IMR-90 (cell line): ENCODE measurements around the gene C11orf68. TPM values are rescaled to one million over a fixed set of nuclear protein-coding genes. Genes with fewer than 3 reads are reported as not detected.

Experiments
- ATAC-seq: fragments of 200-7000 bp; cut with Tn5 transposase; 2 replicates; pipeline ENCODE4 v1.9.1; 2020; ENCODE audit warnings: low read depth, mild to moderate bottlenecking, moderate library complexity
- BruUV-seq: library from RNA; stranded (reverse); fragments of 400-500 nt; replicated peaks from 2 replicates; lab custom pipeline; 2021; lab: Mats Ljungman, UMichigan
- CTCF ChIA-PET: fragments of 300-600 bp; formaldehyde crosslinking; extraction: SDS; loops from one replicate; lab custom pipeline; 2021; ENCODE audit warnings: antibody characterized with exemption; lab: Yijun Ruan, JAX
- POLR2A ChIA-PET: fragments of 300-600 bp; sonication (Branson Sonifier 250); formaldehyde crosslinking; loops from one replicate; lab custom pipeline; 2022; ENCODE audit warnings: antibody characterized with exemption; ENCODE audit not compliant: unreplicated experiment; lab: Charles Lee
- DNase-seq: peaks from one replicate; pipeline ENCODE4 v3.0.0; 2013
- H2AFZ ChIP-seq: replicated peaks from 2 replicates; pipeline ENCODE3; 2013; ENCODE audit warnings: low read length, mild to moderate bottlenecking; ENCODE audit not compliant: poor library complexity
- H2AK5ac ChIP-seq: 2 replicates; pipeline ENCODE4 v1.6.1; 2013; ENCODE audit warnings: low read depth, low read length, inconsistent platforms
- H2AK9ac ChIP-seq: replicated peaks from 2 replicates; pipeline ENCODE3; 2013; ENCODE audit warnings: mild to moderate bottlenecking, low read depth, low read length, moderate library complexity; ENCODE audit not compliant: poor library complexity
- H2BK120ac ChIP-seq: 2 replicates; pipeline ENCODE4 v1.6.1; 2013; ENCODE audit warnings: low read depth, low read length, inconsistent platforms
- H2BK15ac ChIP-seq: 3 replicates; pipeline ENCODE4 v1.6.1; 2013; ENCODE audit warnings: low read depth, low read length, inconsistent platforms
- H2BK20ac ChIP-seq: 2 replicates; pipeline ENCODE4 v1.6.1; 2013; ENCODE audit warnings: low read depth, mild to moderate bottlenecking, inconsistent platforms, low read length, moderate library complexity
- H2BK5ac ChIP-seq: 2 replicates; pipeline ENCODE4 v1.6.1; 2013; ENCODE audit warnings: mild to moderate bottlenecking, low read depth, low read length, inconsistent platforms; ENCODE audit not compliant: poor library complexity, severe bottlenecking
- H3K14ac ChIP-seq: replicated peaks from 2 replicates; pipeline ENCODE4 v1.6.1; 2013; ENCODE audit warnings: low read depth, low read length, inconsistent platforms
- H3K18ac ChIP-seq: 2 replicates; pipeline ENCODE4 v1.6.1; 2013; ENCODE audit warnings: low read depth, low read length, control low read depth
- H3K23ac ChIP-seq: 2 replicates; pipeline ENCODE4 v1.6.1; 2013; ENCODE audit warnings: low read depth, low read length, inconsistent platforms
- H3K27ac ChIP-seq: 2 replicates; pipeline ENCODE4 v1.5.1; 2013; ENCODE audit warnings: mild to moderate bottlenecking, control low read depth, low read length; ENCODE audit not compliant: insufficient read depth
- H3K27me3 ChIP-seq: 2 replicates; pipeline ENCODE4 v1.6.1; 2013; ENCODE audit warnings: low read length; ENCODE audit not compliant: control insufficient read depth, insufficient read depth
- H3K36me3 ChIP-seq: 2 replicates; pipeline ENCODE4 v1.6.1; 2013; ENCODE audit warnings: low read length, mixed read lengths; ENCODE audit not compliant: control insufficient read depth, insufficient read depth
- H3K4ac ChIP-seq: 2 replicates; pipeline ENCODE4 v1.6.1; 2013; ENCODE audit warnings: low read depth, low read length, inconsistent platforms
- H3K4me1 ChIP-seq: 2 replicates; pipeline ENCODE4 v1.6.1; 2013; ENCODE audit warnings: low read length, mixed read lengths; ENCODE audit not compliant: control insufficient read depth, insufficient read depth
- H3K4me2 ChIP-seq: 2 replicates; pipeline ENCODE4 v1.6.1; 2013; ENCODE audit warnings: low read depth, mild to moderate bottlenecking, control low read depth, low read length, moderate library complexity
- H3K4me3 ChIP-seq: 2 replicates; pipeline ENCODE4 v1.5.1; 2013; ENCODE audit warnings: low read depth, mild to moderate bottlenecking, control low read depth, low read length, moderate library complexity; ENCODE audit not compliant: insufficient read depth
- H3K56ac ChIP-seq: 2 replicates; pipeline ENCODE4 v1.6.1; 2013; ENCODE audit warnings: low read length, inconsistent platforms; ENCODE audit not compliant: insufficient read depth; ENCODE audit errors: extremely low read depth
- H3K79me1 ChIP-seq, 2 experiments: 2 replicates each; pipeline ENCODE4 v1.6.1; 2013; ENCODE audit warnings: low read length in 2 of 2, inconsistent platforms in 1 of 2, low read depth in 1 of 2
- H3K9ac ChIP-seq: 2 replicates; pipeline ENCODE4 v1.6.1; 2013; ENCODE audit warnings: low read depth, low read length, control low read depth
- H3K9me1 ChIP-seq: 2 replicates; pipeline ENCODE4 v1.6.1; 2013; ENCODE audit warnings: low read length, inconsistent platforms; ENCODE audit not compliant: insufficient read depth
- H3K9me3 ChIP-seq: 2 replicates; pipeline ENCODE4 v1.6.1; 2013; ENCODE audit warnings: low read length; ENCODE audit not compliant: control insufficient read depth, insufficient read depth
- H4K20me1 ChIP-seq: 2 replicates; pipeline ENCODE4 v1.6.1; 2013; ENCODE audit warnings: low read length, inconsistent platforms; ENCODE audit not compliant: insufficient read depth
- H4K5ac ChIP-seq: 2 replicates; pipeline ENCODE4 v1.6.1; 2013; ENCODE audit warnings: mild to moderate bottlenecking, low read depth, low read length, control low read depth
- H4K8ac ChIP-seq, 2 experiments: 2 replicates each; pipeline ENCODE4 v1.6.1; 2013; ENCODE audit warnings: low read depth in 2 of 2, low read length in 2 of 2, control low read depth in 1 of 2, inconsistent platforms in 1 of 2
- H4K91ac ChIP-seq: 2 replicates; pipeline ENCODE4 v1.6.1; 2013; ENCODE audit warnings: low read depth, low read length, inconsistent platforms; ENCODE audit not compliant: insufficient read depth
- BHLHE40 ChIP-seq: fragments of 150-350 bp; IDR thresholded peaks from 2 replicates; pipeline ENCODE4 v1.6.1; 2016; ENCODE audit warnings: mild to moderate bottlenecking, low read depth, low read length
- CEBPB ChIP-seq: IDR thresholded peaks from 2 replicates; pipeline ENCODE4 v1.6.1; 2012; ENCODE audit warnings: low read depth, low read length, improper control_type of control experiment
- CHD1 ChIP-seq: IDR thresholded peaks from 2 replicates; pipeline ENCODE4 v1.6.1; 2012; ENCODE audit warnings: low read depth, low read length, improper control_type of control experiment
- CTCF ChIP-seq: conservative IDR thresholded peaks from 2 replicates; pipeline ENCODE4 v1.5.1; 2012; ENCODE audit warnings: mild to moderate bottlenecking, low read depth, low read length, improper control_type of control experiment
- FOS ChIP-seq: fragments of 150-350 bp; IDR thresholded peaks from 2 replicates; pipeline ENCODE4 v1.6.1; 2016; ENCODE audit warnings: low read depth, low read length
- MAFK ChIP-seq: IDR thresholded peaks from 2 replicates; pipeline ENCODE4 v1.6.1; 2012; ENCODE audit warnings: low read depth, low read length, improper control_type of control experiment
- MAZ ChIP-seq: IDR thresholded peaks from 2 replicates; pipeline ENCODE4 v1.6.1; 2012; ENCODE audit warnings: low read depth, mild to moderate bottlenecking, low read length, improper control_type of control experiment, moderate library complexity, borderline replicate concordance
- MXI1 ChIP-seq: IDR thresholded peaks from 2 replicates; pipeline ENCODE4 v1.6.1; 2012; ENCODE audit warnings: low read depth, mild to moderate bottlenecking, low read length, moderate library complexity, borderline replicate concordance
- NFE2L2 ChIP-seq: fragments of 150-350 bp; IDR thresholded peaks from 2 replicates; pipeline ENCODE4 v1.6.1; 2016; ENCODE audit warnings: low read depth, mild to moderate bottlenecking, low read length
- POLR2A ChIP-seq: IDR thresholded peaks from 2 replicates; pipeline ENCODE4 v1.6.1; 2012; ENCODE audit warnings: mild to moderate bottlenecking, low read depth, low read length
- RAD21 ChIP-seq: IDR thresholded peaks from 2 replicates; pipeline ENCODE4 v1.6.1; 2012; ENCODE audit warnings: low read length, improper control_type of control experiment
- RCOR1 ChIP-seq: IDR thresholded peaks from 2 replicates; pipeline ENCODE4 v1.6.1; 2012; ENCODE audit warnings: mild to moderate bottlenecking, low read length, improper control_type of control experiment; ENCODE audit not compliant: insufficient replicate concordance
- RFX5 ChIP-seq: IDR thresholded peaks from 2 replicates; pipeline ENCODE4 v1.8.0; 2012; ENCODE audit warnings: low read depth, mild to moderate bottlenecking, low read length, moderate library complexity
- SMC3 ChIP-seq: fragments of 150-350 bp; IDR thresholded peaks from 2 replicates; pipeline ENCODE4 v1.6.1; 2016; ENCODE audit warnings: low read depth, mild to moderate bottlenecking, antibody characterized with exemption, low read length, moderate library complexity
- WGBS, 2 experiments: methylation state at CpG; one replicate each; pipeline versions ENCODE4 v1.1.5 to v1.1.7; 2013; ENCODE audit warnings: missing lambda C conversion rate in 2 of 2; ENCODE audit not compliant: insufficient read length in 1 of 2; ENCODE audit errors: extremely low coverage in 2 of 2; 5-methylcytosine and 5-hydroxymethylcytosine counted together
- dilution Hi-C: fragments of 300-500 bp; cut with HindIII; formaldehyde crosslinking; loops from one replicate; pipeline ENCODE4 v1.14.3; 2018; ENCODE audit warnings: low sequenced_read_pairs; ENCODE audit not compliant: unreplicated experiment
- in situ Hi-C: fragments of 300-500 bp; cut with MboI; formaldehyde crosslinking; loops from 3 replicates; pipeline ENCODE4 v1.14.3; 2019; ENCODE audit warnings: low sequenced_read_pairs, inconsistent platforms, mixed read lengths
- intact Hi-C: fragments of 100-400 bp; cut with micrococcal nuclease; formaldehyde crosslinking; loops from 2 replicates; pipeline ENCODE4 v1.10.0; 2022
- polyA plus RNA-seq, 3 experiments: library from polyadenylated mRNA; depleted of rRNA; stranded (reverse); fragments of >200 nt; gene quantifications; 2 replicates each; pipeline ENCODE4 v1.2.3, GENCODE V29; 2012; ENCODE audit warnings: low replicate concordance in 1 of 3
- total RNA-seq: library from RNA; depleted of rRNA; stranded (reverse); fragments of >200 nt; gene quantifications from 2 replicates; pipeline ENCODE4 v1.2.3, GENCODE V29; 2012
- TF ChIP-seq, protein P1 (sequence below): fragments of 150-350 bp; IDR thresholded peaks from 2 replicates; pipeline ENCODE4 v1.6.1; 2017; ENCODE audit warnings: mild to moderate bottlenecking, antibody characterized with exemption, low read length, low read depth
- TF ChIP-seq, protein P2 (sequence below): fragments of 150-350 bp; IDR thresholded peaks from 2 replicates; pipeline ENCODE4 v1.6.1; 2016; ENCODE audit warnings: low read depth, mild to moderate bottlenecking, low read length, moderate library complexity, borderline replicate concordance

Gene C11orf68
- total and polyA plus RNA-seq, 2 of the 4 experiments (the other 2 are of a cell fraction): 20.3 to 104 TPM

DNA sequence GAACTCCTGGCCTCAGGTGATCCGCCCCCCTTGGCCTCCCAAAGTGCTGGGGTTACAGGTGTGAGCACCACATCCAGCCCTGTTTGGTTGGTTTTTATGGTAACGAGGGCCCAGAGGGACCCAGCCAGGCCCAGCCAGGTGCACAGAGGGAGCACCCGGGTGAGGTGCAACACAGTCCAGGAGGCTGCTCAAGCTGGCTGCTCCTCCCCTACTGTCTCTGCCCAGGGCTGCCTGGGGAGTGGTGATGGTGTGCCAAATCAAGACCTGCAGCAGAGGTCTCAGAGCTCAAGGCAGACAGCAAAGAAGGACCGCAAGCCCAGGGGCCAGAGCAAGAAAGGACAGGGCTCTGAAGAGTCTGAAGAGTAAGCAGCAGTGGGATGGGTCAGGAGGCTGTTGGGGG is 27.8 kb upstream of the C11orf68 start:
- Histone ChIP-seq H3K27me3 (peaks cover 3% of the 10 kb centered on the region; the same call in 1 of the 2 replicates), H2BK20ac (no peak overlapping the region), H2AK5ac (no peak overlapping the region), H4K5ac (no peak overlapping the region), H3K4me1 (peaks cover 1% of the 10 kb centered on the region), H3K27ac (no peak overlapping the region), H3K9ac (no peak overlapping the region), H3K18ac (no peak overlapping the region), H4K91ac (no peak overlapping the region), H4K8ac (no peak overlapping the region), H3K79me1 (peaks cover 0 to 10% of the 10 kb centered on the region in 2 experiments; a peak in 2 of 4 replicates), H3K56ac (no peak overlapping the region), H2BK5ac (no peak overlapping the region), H3K4ac (no peak overlapping the region), H3K4me3 (no peak overlapping the region), H2AFZ (peak overlapping the region; percentile 14), H3K9me3 (no peaks in the 10 kb centered on the region), H2BK15ac (no peak overlapping the region), H4K20me1 (no peaks in the 10 kb centered on the region), H2BK120ac (no peak overlapping the region), H2AK9ac (no peak overlapping the region), H3K23ac (no peak overlapping the region), H3K14ac (no peak overlapping the region), H3K4me2 (no peak overlapping the region), H3K9me1 (peaks cover 8% of the 10 kb centered on the region), H3K36me3 (no peaks in the 10 kb centered on the region)
- DNase-seq: no peak
- WGBS, 2 experiments: 82% methylated on average over 2 of the region's 4 CpGs; no CpG with 5 or more reads in 1 of the 2 experiments
- intact Hi-C loops: no loop called here
- CTCF ChIA-PET: no interaction called here
- POLR2A ChIA-PET: no interaction called here
- no peak for TF ChIP-seq FOS
- no peak for TF ChIP-seq RCOR1
- no peak for TF ChIP-seq BHLHE40
- TF ChIP-seq RFX5: no peak
- no peak for TF ChIP-seq CHD1
- no peak for TF ChIP-seq MXI1
- TF ChIP-seq, protein P1, sequence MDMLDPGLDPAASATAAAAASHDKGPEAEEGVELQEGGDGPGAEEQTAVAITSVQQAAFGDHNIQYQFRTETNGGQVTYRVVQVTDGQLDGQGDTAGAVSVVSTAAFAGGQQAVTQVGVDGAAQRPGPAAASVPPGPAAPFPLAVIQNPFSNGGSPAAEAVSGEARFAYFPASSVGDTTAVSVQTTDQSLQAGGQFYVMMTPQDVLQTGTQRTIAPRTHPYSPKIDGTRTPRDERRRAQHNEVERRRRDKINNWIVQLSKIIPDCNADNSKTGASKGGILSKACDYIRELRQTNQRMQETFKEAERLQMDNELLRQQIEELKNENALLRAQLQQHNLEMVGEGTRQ: no peak
- TF ChIP-seq, protein P2, sequence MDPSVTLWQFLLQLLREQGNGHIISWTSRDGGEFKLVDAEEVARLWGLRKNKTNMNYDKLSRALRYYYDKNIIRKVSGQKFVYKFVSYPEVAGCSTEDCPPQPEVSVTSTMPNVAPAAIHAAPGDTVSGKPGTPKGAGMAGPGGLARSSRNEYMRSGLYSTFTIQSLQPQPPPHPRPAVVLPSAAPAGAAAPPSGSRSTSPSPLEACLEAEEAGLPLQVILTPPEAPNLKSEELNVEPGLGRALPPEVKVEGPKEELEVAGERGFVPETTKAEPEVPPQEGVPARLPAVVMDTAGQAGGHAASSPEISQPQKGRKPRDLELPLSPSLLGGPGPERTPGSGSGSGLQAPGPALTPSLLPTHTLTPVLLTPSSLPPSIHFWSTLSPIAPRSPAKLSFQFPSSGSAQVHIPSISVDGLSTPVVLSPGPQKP: no peak
- TF ChIP-seq CEBPB: no peak
- TF ChIP-seq MAZ: no peak
- TF ChIP-seq CTCF: no peak
- TF ChIP-seq NFE2L2: no peak
- no peak for TF ChIP-seq SMC3
- TF ChIP-seq POLR2A: no peak
- TF ChIP-seq MAFK: no peak
- TF ChIP-seq RAD21: no peak
- no TSS peak for BruUV-seq
- no peak for ATAC-seq
- dilution Hi-C loops: no loop called here
- in situ Hi-C loops: no loop called here
